GM23338 (cell line): Measurements from ENCODE around the gene SNRPD3. TPM values are rescaled to one million over a fixed set of nuclear protein-coding genes. Genes with fewer than 3 reads are reported as not detected.

Experiments used
- ATAC-seq: fragments of 200-7000 bp; cut with Tn5 transposase; 3 replicates; pipeline ENCODE4 v1.9.1; 2020
- DNase-seq: peaks from one replicate; pipeline ENCODE4 v3.0.0-alpha.2; 2015; ENCODE audit warnings: low spot score
- H2AFZ ChIP-seq: fragments of 200-600 bp; sonication (generic); 2 replicates; pipeline ENCODE4 v1.8.0; 2016; ENCODE audit warnings: antibody characterized with exemption, mild to moderate bottlenecking, moderate library complexity
- H3F3A ChIP-seq: fragments of 200-600 bp; sonication (generic); replicated peaks from 2 replicates; pipeline ENCODE4 v1.8.0; 2017; ENCODE audit warnings: antibody characterized with exemption, mixed run types, low read depth
- H3K27ac ChIP-seq: fragments of 200-600 bp; sonication (generic); 2 replicates; pipeline ENCODE4 v1.6.1; 2016; ENCODE audit warnings: low read depth
- H3K27me3 ChIP-seq: fragments of 200-600 bp; sonication (generic); 2 replicates; pipeline ENCODE4 v1.8.0; 2016; ENCODE audit warnings: mild to moderate bottlenecking, mixed run types, moderate library complexity; ENCODE audit not compliant: insufficient read depth
- H3K36me3 ChIP-seq: fragments of 200-600 bp; sonication (generic); 2 replicates; pipeline ENCODE4 v1.8.0; 2016; ENCODE audit warnings: mild to moderate bottlenecking; ENCODE audit not compliant: insufficient read depth
- H3K4me1 ChIP-seq: fragments of 200-600 bp; sonication (generic); 2 replicates; pipeline ENCODE4 v1.8.0; 2016; ENCODE audit warnings: mild to moderate bottlenecking, moderate library complexity; ENCODE audit not compliant: insufficient read depth
- H3K4me2 ChIP-seq: fragments of 200-600 bp; sonication (generic); 2 replicates; pipeline ENCODE4 v1.7.1; 2017; ENCODE audit warnings: mixed run types
- H3K4me3 ChIP-seq: fragments of 200-600 bp; sonication (generic); 2 replicates; pipeline ENCODE4 v1.6.1; 2016; ENCODE audit warnings: mixed run types
- H3K79me2 ChIP-seq: fragments of 200-600 bp; sonication (generic); replicated peaks from 2 replicates; pipeline ENCODE4 v1.8.0; 2017; ENCODE audit warnings: mild to moderate bottlenecking; ENCODE audit not compliant: insufficient read depth
- H3K9me2 ChIP-seq: fragments of 200-600 bp; sonication (generic); 2 replicates; pipeline ENCODE4 v1.8.0; 2017; ENCODE audit not compliant: insufficient read depth
- H4K20me1 ChIP-seq: fragments of 200-600 bp; sonication (generic); replicated peaks from 2 replicates; pipeline ENCODE4 v1.8.0; 2017; ENCODE audit warnings: mild to moderate bottlenecking; ENCODE audit not compliant: insufficient read depth
- H3K27ac Mint-ChIP-seq: 2 replicates; pipeline ENCODE4 v1.8.0; 2020; ENCODE audit warnings: inconsistent platforms, mild to moderate bottlenecking, moderate library complexity, mixed read lengths
- H3K27me3 Mint-ChIP-seq: 3 replicates; pipeline ENCODE4 v1.8.0; 2022; ENCODE audit warnings: low read depth, mild to moderate bottlenecking, moderate library complexity, mixed read lengths, inconsistent platforms; ENCODE audit not compliant: insufficient read depth, poor library complexity
- H3K36me3 Mint-ChIP-seq: 3 replicates; pipeline ENCODE4 v1.8.0; 2021; ENCODE audit warnings: low read depth, mild to moderate bottlenecking, inconsistent platforms, moderate library complexity, mixed read lengths
- H3K4me1 Mint-ChIP-seq: 3 replicates; pipeline ENCODE4 v1.8.0; 2020; ENCODE audit warnings: mild to moderate bottlenecking, inconsistent platforms, mixed read lengths
- H3K4me3 Mint-ChIP-seq: 3 replicates; pipeline ENCODE4 v1.8.0; 2021; ENCODE audit warnings: moderate library complexity, mild to moderate bottlenecking, inconsistent platforms, mixed read lengths
- H3K9me3 Mint-ChIP-seq: 3 replicates; pipeline ENCODE4 v1.8.0; 2020; ENCODE audit warnings: moderate library complexity, mild to moderate bottlenecking, inconsistent platforms, mixed read lengths
- CREB1 ChIP-seq: fragments of 250-450 bp; sonication (Bioruptor Pico); IDR thresholded peaks from 2 replicates; pipeline ENCODE4 v1.5.0; 2020; ENCODE audit warnings: low read depth, mild to moderate bottlenecking, moderate library complexity
- ETS1 ChIP-seq: IDR thresholded peaks from 2 replicates; pipeline ENCODE4 v1.6.1; 2016; ENCODE audit warnings: antibody characterized with exemption
- EZH2 ChIP-seq: fragments of 200-600 bp; sonication (generic); IDR thresholded peaks from one replicate; pipeline ENCODE4 v1.8.0; 2017; ENCODE audit warnings: antibody characterized with exemption, mild to moderate bottlenecking, low read depth; ENCODE audit not compliant: unreplicated experiment
- EZH2phosphoT487 ChIP-seq: fragments of 200-600 bp; sonication (generic); IDR thresholded peaks from one replicate; pipeline ENCODE4 v1.8.1; 2018; ENCODE audit warnings: antibody characterized with exemption; ENCODE audit not compliant: unreplicated experiment
- JUNB ChIP-seq: IDR thresholded peaks from one replicate; pipeline ENCODE4 v1.6.1; 2016; ENCODE audit warnings: antibody characterized with exemption; ENCODE audit not compliant: unreplicated experiment
- NANOG ChIP-seq: IDR thresholded peaks from 2 replicates; pipeline ENCODE4 v1.6.1; 2016; ENCODE audit warnings: antibody characterized with exemption, borderline replicate concordance
- POLR2AphosphoS5 ChIP-seq: IDR thresholded peaks from 2 replicates; pipeline ENCODE4 v1.6.1; 2016; ENCODE audit warnings: antibody characterized with exemption, low read depth
- STAT1 ChIP-seq: IDR thresholded peaks from one replicate; pipeline ENCODE4 v1.6.1; 2016; ENCODE audit warnings: antibody characterized with exemption; ENCODE audit not compliant: unreplicated experiment
- ZNF114 ChIP-seq: fragments of 250-450 bp; sonication (Bioruptor Pico); IDR thresholded peaks from 2 replicates; pipeline ENCODE4 v1.5.0; 2020; ENCODE audit warnings: mild to moderate bottlenecking, moderate library complexity
- ZNF331 ChIP-seq: fragments of 250-450 bp; sonication (Bioruptor Pico); IDR thresholded peaks from 2 replicates; pipeline ENCODE4 v1.5.0; 2020; ENCODE audit warnings: low read depth, mild to moderate bottlenecking, moderate library complexity
- ZNF462 ChIP-seq: fragments of 250-450 bp; sonication (Bioruptor Pico); IDR thresholded peaks from 2 replicates; pipeline ENCODE4 v1.5.0; 2020; ENCODE audit warnings: mild to moderate bottlenecking, moderate library complexity
- polyA plus RNA-seq: library from polyadenylated mRNA; unstranded; fragments of >200 nt; fragmentation: Nextera tagmentation; extraction: Ambion mirVana; gene quantifications from 2 replicates; pipeline ENCODE4 v1.2.1, GENCODE V29; 2016
- total RNA-seq: library from RNA; depleted of rRNA; stranded (reverse); fragments of >200 nt; shearing (Covaris generic); gene quantifications from 2 replicates; pipeline ENCODE4 v1.2.3, GENCODE V29; 2014
- TF ChIP-seq, protein P1 (sequence below): IDR thresholded peaks from one replicate; pipeline ENCODE4 v1.6.1; 2018; ENCODE audit warnings: antibody characterized with exemption; ENCODE audit not compliant: unreplicated experiment
- TF ChIP-seq, protein P2 (sequence below), 2 experiments: fragments of 200-600 bp in 1 of 2; sonication (generic) in 1 of 2; conservative IDR thresholded peaks; 2 replicates each; pipeline versions ENCODE4 v1.5.1 to v1.6.1; 2016 to 2017; ENCODE audit warnings: antibody characterized with exemption in 2 of 2, low read depth in 2 of 2, mild to moderate bottlenecking in 2 of 2, moderate library complexity in 1 of 2

SNRPD3 gene
- total and polyA plus RNA-seq, 2 experiments from 2014 or later: 314 to 375 TPM

GRCh38 chr22:24519496-24519895, 36.3 kb upstream of the SNRPD3 start:
- no peaks in the 10 kb centered on the region for H3K36me3 ChIP-seq
- peaks cover 15% of the 10 kb centered on the region for H3K4me1 Mint-ChIP-seq
- DNase-seq: no peak
- H3K9me2 ChIP-seq: no peaks in the 10 kb centered on the region
- no peak for TF ChIP-seq NANOG
- TF ChIP-seq STAT1: no peak
- no peak for TF ChIP-seq CREB1 (CRISPR knock-in tag)
- no peak for TF ChIP-seq ETS1
- TF ChIP-seq, protein P1, sequence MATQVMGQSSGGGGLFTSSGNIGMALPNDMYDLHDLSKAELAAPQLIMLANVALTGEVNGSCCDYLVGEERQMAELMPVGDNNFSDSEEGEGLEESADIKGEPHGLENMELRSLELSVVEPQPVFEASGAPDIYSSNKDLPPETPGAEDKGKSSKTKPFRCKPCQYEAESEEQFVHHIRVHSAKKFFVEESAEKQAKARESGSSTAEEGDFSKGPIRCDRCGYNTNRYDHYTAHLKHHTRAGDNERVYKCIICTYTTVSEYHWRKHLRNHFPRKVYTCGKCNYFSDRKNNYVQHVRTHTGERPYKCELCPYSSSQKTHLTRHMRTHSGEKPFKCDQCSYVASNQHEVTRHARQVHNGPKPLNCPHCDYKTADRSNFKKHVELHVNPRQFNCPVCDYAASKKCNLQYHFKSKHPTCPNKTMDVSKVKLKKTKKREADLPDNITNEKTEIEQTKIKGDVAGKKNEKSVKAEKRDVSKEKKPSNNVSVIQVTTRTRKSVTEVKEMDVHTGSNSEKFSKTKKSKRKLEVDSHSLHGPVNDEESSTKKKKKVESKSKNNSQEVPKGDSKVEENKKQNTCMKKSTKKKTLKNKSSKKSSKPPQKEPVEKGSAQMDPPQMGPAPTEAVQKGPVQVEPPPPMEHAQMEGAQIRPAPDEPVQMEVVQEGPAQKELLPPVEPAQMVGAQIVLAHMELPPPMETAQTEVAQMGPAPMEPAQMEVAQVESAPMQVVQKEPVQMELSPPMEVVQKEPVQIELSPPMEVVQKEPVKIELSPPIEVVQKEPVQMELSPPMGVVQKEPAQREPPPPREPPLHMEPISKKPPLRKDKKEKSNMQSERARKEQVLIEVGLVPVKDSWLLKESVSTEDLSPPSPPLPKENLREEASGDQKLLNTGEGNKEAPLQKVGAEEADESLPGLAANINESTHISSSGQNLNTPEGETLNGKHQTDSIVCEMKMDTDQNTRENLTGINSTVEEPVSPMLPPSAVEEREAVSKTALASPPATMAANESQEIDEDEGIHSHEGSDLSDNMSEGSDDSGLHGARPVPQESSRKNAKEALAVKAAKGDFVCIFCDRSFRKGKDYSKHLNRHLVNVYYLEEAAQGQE: no peak
- no peak for TF ChIP-seq EZH2phosphoT487
- no peak for TF ChIP-seq POLR2AphosphoS5
- no peak for TF ChIP-seq ZNF114
- no peak for TF ChIP-seq JUNB
- no peak for TF ChIP-seq EZH2
- TF ChIP-seq, protein P2, sequence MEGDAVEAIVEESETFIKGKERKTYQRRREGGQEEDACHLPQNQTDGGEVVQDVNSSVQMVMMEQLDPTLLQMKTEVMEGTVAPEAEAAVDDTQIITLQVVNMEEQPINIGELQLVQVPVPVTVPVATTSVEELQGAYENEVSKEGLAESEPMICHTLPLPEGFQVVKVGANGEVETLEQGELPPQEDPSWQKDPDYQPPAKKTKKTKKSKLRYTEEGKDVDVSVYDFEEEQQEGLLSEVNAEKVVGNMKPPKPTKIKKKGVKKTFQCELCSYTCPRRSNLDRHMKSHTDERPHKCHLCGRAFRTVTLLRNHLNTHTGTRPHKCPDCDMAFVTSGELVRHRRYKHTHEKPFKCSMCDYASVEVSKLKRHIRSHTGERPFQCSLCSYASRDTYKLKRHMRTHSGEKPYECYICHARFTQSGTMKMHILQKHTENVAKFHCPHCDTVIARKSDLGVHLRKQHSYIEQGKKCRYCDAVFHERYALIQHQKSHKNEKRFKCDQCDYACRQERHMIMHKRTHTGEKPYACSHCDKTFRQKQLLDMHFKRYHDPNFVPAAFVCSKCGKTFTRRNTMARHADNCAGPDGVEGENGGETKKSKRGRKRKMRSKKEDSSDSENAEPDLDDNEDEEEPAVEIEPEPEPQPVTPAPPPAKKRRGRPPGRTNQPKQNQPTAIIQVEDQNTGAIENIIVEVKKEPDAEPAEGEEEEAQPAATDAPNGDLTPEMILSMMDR (conservative IDR thresholded peaks at IDR 0.05; ENCODE audit: low read depth in 2 of 2): no peak
- no peak for TF ChIP-seq ZNF462
- TF ChIP-seq ZNF331: no peak
- H3K27me3 ChIP-seq: no peaks in the 10 kb centered on the region
- no peak overlapping the region for H3K4me3 Mint-ChIP-seq
- ATAC-seq: no peak
- peaks cover 13% of the 10 kb centered on the region for H3K27me3 Mint-ChIP-seq
- H3K79me2 ChIP-seq: no peaks in the 10 kb centered on the region
- no peak overlapping the region for H2AFZ ChIP-seq
- H3F3A ChIP-seq: no peaks in the 10 kb centered on the region
- no peaks in the 10 kb centered on the region for H4K20me1 ChIP-seq
- no peaks in the 10 kb centered on the region for H3K9me3 Mint-ChIP-seq
- no peaks in the 10 kb centered on the region; the same call in 2 of the 3 replicates for H3K36me3 Mint-ChIP-seq
- H3K4me2 ChIP-seq: no peak overlapping the region
- H3K4me3 ChIP-seq: no peak overlapping the region
- H3K4me1 ChIP-seq: peaks cover 20% of the 10 kb centered on the region; the same call in 1 of the 2 replicates
- H3K27ac ChIP-seq: no peak overlapping the region
- no peak overlapping the region for H3K27ac Mint-ChIP-seq
